ENCODE results near the gene ANKS3. TPM values are rescaled to one million over a fixed set of nuclear protein-coding genes. Genes with fewer than 3 reads are reported as not detected.

ANKS3 gene
- total RNA-seq, 4 donors from 2014 or later, result 29.3 to 58.8 (median 51.8) TPM

DNA sequence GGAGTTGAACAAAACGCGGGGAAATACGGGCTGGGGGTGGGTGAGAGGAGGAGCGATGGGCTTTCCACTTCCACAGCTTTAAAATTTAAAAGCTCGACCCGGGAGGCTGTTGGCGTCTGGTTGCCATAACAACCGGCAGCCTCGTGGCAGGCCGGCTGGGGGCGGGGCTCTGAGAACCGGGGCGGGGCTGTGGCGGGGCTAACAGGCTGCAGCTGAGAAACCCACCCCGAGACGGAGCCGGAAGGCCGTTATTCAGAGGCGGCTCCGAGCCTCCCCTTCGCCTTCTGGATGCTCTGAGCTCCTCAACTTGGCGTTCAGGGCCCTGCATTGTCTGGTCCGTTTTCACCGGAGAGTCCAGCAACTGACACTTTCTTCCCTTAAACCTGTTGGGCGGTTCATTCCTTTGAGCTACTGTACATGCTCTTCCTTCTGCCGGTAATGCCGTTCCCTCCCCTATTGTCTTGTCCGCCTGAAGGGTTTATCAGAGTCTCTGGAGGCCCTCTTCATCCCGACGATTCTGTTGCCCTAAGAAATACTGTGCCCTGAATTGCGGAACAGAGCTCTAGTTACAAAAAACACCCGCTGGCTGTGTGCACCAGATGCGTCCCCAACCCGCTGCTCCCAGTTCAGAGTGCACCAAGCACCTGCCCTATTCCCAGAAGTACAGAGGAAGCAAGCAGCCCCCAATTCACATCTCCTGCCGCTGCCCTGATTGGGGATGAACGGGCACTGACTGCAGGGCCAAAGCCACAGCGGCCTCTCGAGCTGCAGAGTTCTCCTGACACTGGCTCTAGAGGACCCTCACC lies 862 bp upstream of the ANKS3 start:
- WGBS, 2 donors, result 1 to 7% methylated on average over 33 to 38 of the region's 38 CpGs
- no peaks in the 10 kb centered on the region for H3K27me3 ChIP-seq
- peaks cover 0 to 18% (median 7%) of the 10 kb centered on the region in 4 donors for H3K4me1 ChIP-seq
- peaks cover 0 to 15% (median 0%) of the 10 kb centered on the region in 3 donors for H3K36me3 ChIP-seq
- H3K27ac ChIP-seq, result peak overlapping the region in 3 of 4 donors; percentile 71 to 94 (median 85)
- DNase-seq (ENCODE audit: low spot score in 2 of 2), result peak; percentile 79 to 88
- TF ChIP-seq, protein P1, sequence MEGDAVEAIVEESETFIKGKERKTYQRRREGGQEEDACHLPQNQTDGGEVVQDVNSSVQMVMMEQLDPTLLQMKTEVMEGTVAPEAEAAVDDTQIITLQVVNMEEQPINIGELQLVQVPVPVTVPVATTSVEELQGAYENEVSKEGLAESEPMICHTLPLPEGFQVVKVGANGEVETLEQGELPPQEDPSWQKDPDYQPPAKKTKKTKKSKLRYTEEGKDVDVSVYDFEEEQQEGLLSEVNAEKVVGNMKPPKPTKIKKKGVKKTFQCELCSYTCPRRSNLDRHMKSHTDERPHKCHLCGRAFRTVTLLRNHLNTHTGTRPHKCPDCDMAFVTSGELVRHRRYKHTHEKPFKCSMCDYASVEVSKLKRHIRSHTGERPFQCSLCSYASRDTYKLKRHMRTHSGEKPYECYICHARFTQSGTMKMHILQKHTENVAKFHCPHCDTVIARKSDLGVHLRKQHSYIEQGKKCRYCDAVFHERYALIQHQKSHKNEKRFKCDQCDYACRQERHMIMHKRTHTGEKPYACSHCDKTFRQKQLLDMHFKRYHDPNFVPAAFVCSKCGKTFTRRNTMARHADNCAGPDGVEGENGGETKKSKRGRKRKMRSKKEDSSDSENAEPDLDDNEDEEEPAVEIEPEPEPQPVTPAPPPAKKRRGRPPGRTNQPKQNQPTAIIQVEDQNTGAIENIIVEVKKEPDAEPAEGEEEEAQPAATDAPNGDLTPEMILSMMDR (IDR thresholded peaks at IDR 0.05), result peak in 1 of 5 experiments; percentile 2
- no peak for TF ChIP-seq POLR2A (IDR thresholded peaks at IDR 0.05)
- H3K4me3 ChIP-seq, result peak overlapping the region; percentile 81 to 99 (median 93)
- H3K9me3 ChIP-seq, result no peaks in the 10 kb centered on the region

DNA sequence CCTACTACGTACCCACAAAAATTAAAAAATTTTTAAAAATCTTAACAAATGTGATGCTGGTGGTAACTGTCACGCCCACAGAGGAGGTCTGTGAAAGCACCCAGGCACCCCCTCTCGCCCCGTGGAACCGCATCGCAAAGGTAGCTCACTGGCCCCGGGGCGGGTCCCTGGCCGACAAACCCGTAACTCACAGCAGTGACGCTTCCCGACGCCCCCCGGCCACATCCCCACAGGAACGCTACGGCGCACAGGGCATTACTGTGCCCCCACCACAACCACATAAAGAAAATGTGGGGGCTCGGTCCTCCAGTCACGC lies 366 bp downstream of the ANKS3 start:
- WGBS, 2 donors, result 0 to 2% methylated on average over 16 to 19 of the region's 19 CpGs
- peak overlapping the region; percentile 81 to 99 (median 93) for H3K4me3 ChIP-seq
- H3K36me3 ChIP-seq, result peaks cover 0 to 28% (median 0%) of the 10 kb centered on the region in 3 donors
- no peaks in the 10 kb centered on the region for H3K27me3 ChIP-seq
- H3K27ac ChIP-seq, result peak overlapping the region in 3 of 4 donors; percentile 63 to 85 (median 71)
- TF ChIP-seq, protein P1 (IDR thresholded peaks at IDR 0.05), result no peak
- TF ChIP-seq EP300 (IDR thresholded peaks at IDR 0.05), result no peak
- TF ChIP-seq POLR2A (IDR thresholded peaks at IDR 0.05), result no peak
- DNase-seq (ENCODE audit: low spot score in 2 of 2), result no peak
- peaks cover 0 to 18% (median 7%) of the 10 kb centered on the region in 4 donors for H3K4me1 ChIP-seq
- no peaks in the 10 kb centered on the region for H3K9me3 ChIP-seq

DNA sequence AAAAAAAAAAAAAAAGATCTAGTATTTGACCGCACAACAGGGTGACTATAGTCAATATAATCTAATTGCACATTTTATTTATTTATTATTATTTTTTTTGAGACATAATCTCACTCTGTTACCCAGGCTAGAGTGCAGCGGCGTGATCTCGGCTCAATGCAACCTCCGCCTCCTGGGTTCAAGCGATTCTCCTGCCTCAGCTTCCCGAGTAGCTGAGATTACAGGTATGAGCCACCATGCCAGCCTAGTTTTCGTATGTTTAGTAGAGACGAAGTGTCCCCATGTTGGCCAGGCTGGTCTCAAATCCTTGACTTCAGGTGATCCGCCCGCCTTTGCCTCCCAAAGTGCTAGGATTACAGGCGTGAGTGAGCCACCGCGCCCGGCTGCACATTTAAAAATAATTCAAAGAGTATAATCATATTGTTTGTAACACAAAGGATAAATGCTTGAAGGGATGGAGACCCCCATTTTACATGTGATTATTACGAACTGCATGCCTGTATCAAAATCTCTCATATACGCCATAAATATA lies 794 bp downstream of the ANKS3 start:
- H3K27ac ChIP-seq, result peak overlapping the region in 2 of 4 donors; percentile 71 to 85
- H3K36me3 ChIP-seq, result peaks cover 0 to 32% (median 0%) of the 10 kb centered on the region in 3 donors
- H3K4me1 ChIP-seq, result peaks cover 0 to 18% (median 7%) of the 10 kb centered on the region in 4 donors
- H3K9me3 ChIP-seq, result no peaks in the 10 kb centered on the region
- 29% methylated on average over 17 of the region's 17 CpGs for WGBS, 2 donors
- DNase-seq (ENCODE audit: low spot score in 2 of 2), result no peak
- TF ChIP-seq EP300 (IDR thresholded peaks at IDR 0.05) (no peak), POLR2A (IDR thresholded peaks at IDR 0.05) (no peak)
- H3K4me3 ChIP-seq, result peak overlapping the region; percentile 81 to 99 (median 93)
- H3K27me3 ChIP-seq, result no peaks in the 10 kb centered on the region

DNA sequence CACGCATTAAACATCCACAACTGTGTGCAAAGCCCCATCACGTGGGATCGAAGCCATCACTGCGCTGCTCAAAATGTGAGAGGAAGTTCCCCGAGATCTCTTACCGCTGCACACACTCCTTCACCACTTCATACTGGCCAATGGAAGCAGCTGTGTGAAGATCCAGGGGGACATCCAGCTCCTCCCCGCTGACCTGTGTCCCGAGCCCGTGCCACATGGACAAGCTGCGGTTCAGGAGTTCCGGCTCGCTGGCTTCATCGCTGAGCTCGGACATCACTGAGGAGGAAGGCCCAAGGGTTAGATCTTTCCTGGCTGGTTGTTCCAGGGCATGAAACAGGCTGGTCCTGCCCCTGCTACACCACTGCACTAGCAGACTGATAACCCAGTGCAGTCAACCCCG lies 4.2 kb downstream of the ANKS3 start:
- Histone ChIP-seq H3K36me3 (peaks cover 0 to 64% (median 6%) of the 10 kb centered on the region in 3 donors), H3K27me3 (no peaks in the 10 kb centered on the region), H3K9me3 (no peaks in the 10 kb centered on the region), H3K27ac (no peak overlapping the region), H3K4me3 (no peak overlapping the region), H3K4me1 (peaks cover 0 to 11% (median 2%) of the 10 kb centered on the region in 4 donors)
- WGBS, 2 donors, result 93 to 95% methylated on average over 15 of the region's 15 CpGs
- TF ChIP-seq EP300 (IDR thresholded peaks at IDR 0.05) (no peak), POLR2A (IDR thresholded peaks at IDR 0.05) (no peak)
- TF ChIP-seq, protein P1 (IDR thresholded peaks at IDR 0.05), result no peak
- no peak for DNase-seq (ENCODE audit: low spot score in 2 of 2)

DNA sequence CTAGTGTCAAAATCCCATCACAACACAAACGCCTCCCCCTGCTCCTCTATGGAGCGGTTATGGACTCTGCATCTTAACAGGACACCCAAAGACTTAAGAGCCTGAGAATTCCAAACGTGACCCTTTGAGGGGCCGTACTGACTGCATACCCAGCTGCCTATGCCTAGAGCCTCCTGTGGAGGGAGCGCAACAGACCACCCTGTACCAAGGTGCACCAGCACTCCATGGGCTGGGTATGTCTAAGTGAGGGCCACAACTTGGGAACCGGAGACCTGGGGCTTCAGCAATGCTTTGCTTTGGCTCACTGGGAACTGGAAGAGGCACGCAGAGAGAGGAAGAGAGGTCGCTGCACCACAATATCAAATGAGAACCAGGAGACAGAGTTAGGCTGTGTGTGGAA lies 5.4 kb downstream of the ANKS3 start:
- WGBS, 2 donors, result 90 to 98% methylated on average over 8 of the region's 8 CpGs
- DNase-seq (ENCODE audit: low spot score in 2 of 2), result no peak
- Histone ChIP-seq H3K9me3 (no peaks in the 10 kb centered on the region), H3K27me3 (no peaks in the 10 kb centered on the region), H3K4me1 (peaks cover 0 to 11% (median 2%) of the 10 kb centered on the region in 4 donors), H3K27ac (no peak overlapping the region), H3K4me3 (no peak overlapping the region), H3K36me3 (peaks cover 0 to 76% (median 6%) of the 10 kb centered on the region in 3 donors)
- TF ChIP-seq EP300 (IDR thresholded peaks at IDR 0.05) (no peak), POLR2A (IDR thresholded peaks at IDR 0.05) (no peak)
- TF ChIP-seq, protein P1 (IDR thresholded peaks at IDR 0.05), result no peak
